Stimulated activated CD4-positive, alpha-beta T cell treated with anti-CD3 and anti-CD28 coated beads, Interleukin-4, amount 100 ng/mL, for 24 hours (primary cell): ENCODE data around the gene GIMAP7.
"Not testable (repeated sequence)": the region's sequence is repeated elsewhere in the genome, so short reads cannot be mapped to it uniquely, and the experiment has no call there.

Source experiments
- DNase-seq: peaks from one replicate; pipeline ENCODE4 v3.0.0-alpha.2; 2020

The GIMAP7 gene

GRCh38 chr7:150515248-150516147, 826 bp downstream of the GIMAP7 start:
- no peak for DNase-seq

DNA sequence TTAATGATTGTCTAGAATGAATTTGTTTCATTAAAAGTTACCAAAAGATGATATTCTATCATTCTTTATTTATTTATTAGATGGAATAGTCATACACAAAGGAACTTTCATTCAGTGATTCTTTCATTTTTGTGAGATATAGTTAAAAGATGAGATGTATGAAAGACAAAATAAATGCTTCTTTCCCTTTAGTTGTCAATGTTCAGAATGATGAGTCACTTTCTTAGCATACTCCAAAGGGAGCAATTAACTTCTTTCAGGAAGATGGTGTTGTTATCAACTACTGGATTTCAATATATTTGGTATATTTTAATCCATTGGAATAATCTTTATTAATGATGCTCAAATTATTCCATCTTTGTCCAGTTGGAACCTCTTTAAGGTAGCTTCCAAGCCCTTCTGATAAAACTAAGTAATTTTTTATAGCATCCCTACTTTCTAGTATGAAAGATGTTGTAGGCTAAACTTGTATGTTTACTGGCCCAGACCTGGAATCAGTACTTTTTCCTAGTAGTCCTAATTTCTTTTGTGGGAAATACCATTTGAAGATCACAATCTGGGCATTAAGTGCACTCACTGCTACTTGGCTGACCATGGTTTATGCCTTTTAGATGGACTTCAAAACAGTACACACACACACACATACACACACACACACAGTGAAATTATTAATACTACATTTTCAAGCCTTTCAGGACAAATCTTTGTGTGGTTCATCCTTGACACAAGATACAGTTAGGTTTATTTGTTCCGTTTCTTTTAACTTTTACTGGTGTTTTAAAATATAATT, 2.5 kb downstream of the GIMAP7 start:
- no peak for DNase-seq

- no peak for DNase-seq
Measured at GRCh38 chr7:150519310-150519709, 4.6 kb downstream of the GIMAP7 start.

DNA sequence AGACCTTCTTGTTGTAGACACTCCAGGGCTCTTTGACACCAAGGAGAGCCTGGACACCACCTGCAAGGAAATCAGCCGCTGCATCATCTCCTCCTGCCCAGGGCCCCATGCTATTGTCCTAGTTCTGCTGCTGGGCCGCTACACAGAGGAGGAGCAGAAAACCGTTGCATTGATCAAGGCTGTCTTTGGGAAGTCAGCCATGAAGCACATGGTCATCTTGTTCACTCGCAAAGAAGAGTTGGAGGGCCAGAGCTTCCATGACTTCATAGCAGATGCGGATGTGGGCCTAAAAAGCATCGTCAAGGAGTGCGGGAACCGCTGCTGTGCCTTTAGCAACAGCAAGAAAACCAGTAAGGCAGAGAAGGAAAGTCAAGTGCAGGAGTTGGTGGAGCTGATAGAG, 5.5 kb downstream of the GIMAP7 start:
- DNase-seq, result peak; percentile 38

DNA sequence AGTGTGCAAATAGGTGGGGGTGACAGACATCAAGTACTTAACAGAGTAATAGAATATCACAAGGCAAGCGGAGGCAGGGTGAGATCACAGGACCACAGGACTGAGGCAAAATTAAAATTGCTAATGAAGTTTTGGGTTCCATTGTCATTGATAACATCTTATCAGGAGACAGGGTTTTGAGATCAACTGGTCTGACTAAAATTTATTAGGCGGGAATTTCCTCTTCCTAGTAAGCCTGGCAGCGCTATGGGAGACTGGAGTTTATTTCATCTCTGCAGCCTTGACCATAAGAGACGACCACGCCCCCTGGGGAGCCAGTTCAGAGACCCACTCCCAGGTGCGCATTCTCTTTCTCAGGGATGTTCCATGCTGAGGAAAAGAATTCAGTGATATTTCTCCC, 8.3 kb downstream of the GIMAP7 start:
- DNase-seq, result not testable (repeated sequence)

DNA sequence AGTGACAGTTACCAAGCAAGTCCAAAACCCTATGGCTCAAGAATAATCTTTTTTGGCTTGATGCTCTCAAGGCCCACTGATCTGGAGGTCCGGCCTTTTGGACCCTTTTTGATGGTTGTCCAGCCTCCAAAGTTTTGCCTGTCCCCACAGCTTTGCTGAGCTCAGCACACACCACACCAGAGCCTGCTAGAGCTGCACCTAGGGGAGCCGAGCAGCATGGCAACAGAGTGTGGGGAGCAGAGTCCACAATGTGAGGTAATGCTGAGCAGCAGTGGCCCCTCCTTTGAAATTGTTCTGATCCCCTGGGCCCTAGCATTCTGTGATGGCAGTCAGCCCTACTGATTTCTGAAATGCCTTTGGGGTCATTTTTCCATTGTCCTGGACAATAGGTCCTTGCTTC, 9.3 kb downstream of the GIMAP7 start:
- no peak for DNase-seq

GRCh38 chr7:150531704-150532103, 17.0 kb downstream of the GIMAP7 start:
- DNase-seq, result no peak

DNA sequence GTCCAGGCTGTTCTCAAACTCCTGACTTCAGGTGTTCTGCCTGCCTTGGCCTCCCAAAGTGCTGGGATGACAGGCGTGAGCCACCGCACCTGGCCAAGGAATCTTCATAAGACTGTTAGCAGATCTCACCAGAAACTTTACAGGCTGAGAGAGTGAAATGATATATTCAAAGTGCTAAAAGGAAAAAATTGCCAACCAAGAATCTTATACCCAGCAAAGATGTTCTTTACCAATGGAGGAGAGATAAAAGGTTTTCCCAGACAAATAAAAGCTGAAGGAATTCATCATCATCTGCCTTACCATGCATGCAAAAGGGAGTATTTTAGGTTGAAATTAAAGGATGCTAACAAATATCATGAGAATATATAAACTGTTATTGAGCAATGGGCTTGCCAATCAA, 23.6 kb downstream of the GIMAP7 start:
- no peak for DNase-seq

DNA sequence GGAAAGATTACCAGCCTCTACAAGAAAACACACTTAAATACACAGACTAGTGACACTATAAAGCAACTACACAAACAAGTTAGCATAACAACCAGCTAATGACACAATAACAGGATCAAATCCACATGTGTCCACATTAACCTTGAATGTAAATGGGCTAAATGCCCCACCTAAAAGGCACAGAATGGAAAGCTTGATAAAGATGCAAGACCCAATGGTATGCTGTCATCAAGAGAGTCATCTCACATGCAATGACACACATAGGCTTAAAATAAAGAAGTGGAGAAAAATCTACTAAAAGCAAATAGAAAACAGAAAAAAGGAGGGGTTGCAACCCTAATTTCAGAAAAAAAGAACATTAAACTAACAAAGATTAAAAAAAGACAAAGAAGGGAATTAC, 38.5 kb downstream of the GIMAP7 start:
- no peak for DNase-seq

GRCh38 chr7:150556521-150557138, 42.0 kb downstream of the GIMAP7 start:
- DNase-seq, result no peak

- DNase-seq, result no peak
Measured at GRCh38 chr7:150560486-150560885, 45.8 kb downstream of the GIMAP7 start.

GRCh38 chr7:150562919-150563318, 48.2 kb downstream of the GIMAP7 start:
- no peak for DNase-seq

GRCh38 chr7:150564006-150564405, 49.3 kb downstream of the GIMAP7 start:
- no peak for DNase-seq

GRCh38 chr7:150564566-150564965, 49.9 kb downstream of the GIMAP7 start:
- DNase-seq, result no peak

GRCh38 chr7:150565239-150565638, 50.6 kb downstream of the GIMAP7 start:
- no peak for DNase-seq

DNA sequence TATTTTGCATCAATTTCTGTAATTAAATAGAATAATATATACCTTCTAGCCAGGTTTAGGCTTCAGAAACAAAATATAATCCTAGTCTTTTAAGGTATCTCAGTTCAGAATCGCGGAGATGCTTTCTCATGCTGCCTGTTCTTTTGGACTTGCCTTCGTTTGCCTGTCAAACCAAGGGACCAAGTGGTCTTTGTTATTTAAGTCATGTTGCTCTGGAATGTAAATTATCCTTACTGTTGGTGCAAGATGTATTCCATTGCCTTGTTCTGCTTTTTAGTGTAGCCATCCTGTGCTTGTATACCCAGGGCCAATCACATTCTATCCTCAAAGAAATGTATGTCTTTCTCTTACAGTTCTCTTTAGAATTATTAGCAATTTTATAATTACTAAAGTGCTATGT, 51.5 kb downstream of the GIMAP7 start:
- DNase-seq, result no peak

GRCh38 chr7:150566572-150566971, 51.9 kb downstream of the GIMAP7 start:
- DNase-seq, result no peak

- no peak for DNase-seq
Measured at GRCh38 chr7:150567169-150567568, 52.5 kb downstream of the GIMAP7 start, which contains the start of gene GIMAP4. GIMAP4 (plus strand) TSS chr7:150567390; CDS start chr7:150569902, 2,512 bp downstream.

- DNase-seq, result no peak
Measured at GRCh38 chr7:150567871-150568301, 53.2 kb downstream of the GIMAP7 start.

- DNase-seq, result peak; percentile 35
Measured at GRCh38 chr7:150568714-150569113, 54.0 kb downstream of the GIMAP7 start.

DNA sequence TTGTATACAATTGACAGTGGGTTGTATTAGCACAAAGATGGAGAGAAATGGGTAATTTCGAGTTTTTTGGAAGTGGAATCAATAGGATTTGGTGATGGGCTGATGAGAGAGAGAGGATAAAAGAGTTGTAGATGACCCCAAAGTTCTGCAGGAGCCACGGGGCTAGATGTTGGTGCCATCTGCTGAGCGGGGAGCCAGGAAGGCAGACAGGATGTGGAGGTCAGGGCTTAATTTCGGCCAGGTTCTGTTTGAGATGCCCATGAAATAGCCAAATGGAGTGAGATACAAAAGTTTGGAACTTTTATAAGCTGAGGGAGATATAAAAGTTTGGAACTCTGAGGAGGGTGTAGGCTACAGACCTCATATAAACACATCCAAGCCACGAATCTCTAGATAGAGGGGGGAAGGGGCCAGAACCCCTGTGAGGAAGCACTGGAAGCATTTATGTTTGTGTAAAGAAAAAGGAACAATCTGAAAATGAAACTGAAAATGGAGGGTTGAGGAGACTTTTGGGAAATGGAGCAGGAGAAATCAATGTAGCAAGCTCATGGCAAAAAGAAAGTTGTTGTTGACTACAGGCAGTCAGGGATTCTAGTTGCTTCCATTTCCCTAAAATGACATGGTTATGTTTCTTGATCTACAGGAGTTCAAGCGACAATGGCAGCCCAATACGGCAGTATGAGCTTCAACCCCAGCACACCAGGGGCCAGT, 54.7 kb downstream of the GIMAP7 start:
- no peak for DNase-seq
